GDM1 (cell line): ENCODE measurements around the gene FOXD1.

ENCODE experiments used
- DNase-seq: peaks from one replicate; lab custom pipeline; 2025; lab: John Stamatoyannopoulos, UW

FOXD1 gene

DNA sequence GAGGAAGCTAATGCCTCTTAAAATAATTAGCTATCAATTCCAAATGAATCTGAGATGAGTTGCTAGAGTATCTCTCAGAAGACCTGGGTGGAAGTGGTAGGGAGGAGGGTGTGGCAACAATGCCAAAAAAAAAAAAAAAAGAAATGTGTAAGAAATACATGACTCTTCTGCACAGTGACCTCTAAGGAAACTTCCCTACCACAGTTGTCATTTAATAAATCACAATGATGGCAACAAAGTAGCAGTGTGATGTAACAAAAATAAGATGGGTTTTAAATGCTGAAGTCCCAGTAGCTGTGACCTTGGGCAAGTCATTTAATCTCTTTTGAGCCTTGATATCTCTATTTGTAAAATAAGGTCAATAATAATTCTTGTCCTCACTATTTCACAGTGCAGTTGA is 7.2 kb downstream of the FOXD1 start:
- DNase-seq, result no peak

DNA sequence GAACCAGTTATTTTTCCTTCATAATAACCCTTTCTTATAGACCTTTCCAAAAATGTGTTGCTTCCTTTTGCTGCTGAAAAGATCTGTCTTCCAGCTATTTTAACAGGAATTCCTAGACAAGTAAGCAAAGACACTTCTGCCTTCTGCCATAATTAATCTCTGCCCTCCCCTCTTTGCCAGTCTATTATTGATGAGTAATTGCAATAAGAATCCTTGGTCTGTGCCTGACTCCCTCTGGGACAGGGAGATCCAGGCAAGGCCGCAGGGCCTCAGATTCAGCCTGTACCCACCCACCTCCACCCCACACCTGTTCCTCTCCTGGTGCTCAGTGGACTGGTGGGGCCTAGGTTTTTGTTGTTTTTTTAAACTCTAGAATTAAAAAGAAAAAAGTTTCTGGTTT is 8.3 kb downstream of the FOXD1 start:
- no peak for DNase-seq

DNA sequence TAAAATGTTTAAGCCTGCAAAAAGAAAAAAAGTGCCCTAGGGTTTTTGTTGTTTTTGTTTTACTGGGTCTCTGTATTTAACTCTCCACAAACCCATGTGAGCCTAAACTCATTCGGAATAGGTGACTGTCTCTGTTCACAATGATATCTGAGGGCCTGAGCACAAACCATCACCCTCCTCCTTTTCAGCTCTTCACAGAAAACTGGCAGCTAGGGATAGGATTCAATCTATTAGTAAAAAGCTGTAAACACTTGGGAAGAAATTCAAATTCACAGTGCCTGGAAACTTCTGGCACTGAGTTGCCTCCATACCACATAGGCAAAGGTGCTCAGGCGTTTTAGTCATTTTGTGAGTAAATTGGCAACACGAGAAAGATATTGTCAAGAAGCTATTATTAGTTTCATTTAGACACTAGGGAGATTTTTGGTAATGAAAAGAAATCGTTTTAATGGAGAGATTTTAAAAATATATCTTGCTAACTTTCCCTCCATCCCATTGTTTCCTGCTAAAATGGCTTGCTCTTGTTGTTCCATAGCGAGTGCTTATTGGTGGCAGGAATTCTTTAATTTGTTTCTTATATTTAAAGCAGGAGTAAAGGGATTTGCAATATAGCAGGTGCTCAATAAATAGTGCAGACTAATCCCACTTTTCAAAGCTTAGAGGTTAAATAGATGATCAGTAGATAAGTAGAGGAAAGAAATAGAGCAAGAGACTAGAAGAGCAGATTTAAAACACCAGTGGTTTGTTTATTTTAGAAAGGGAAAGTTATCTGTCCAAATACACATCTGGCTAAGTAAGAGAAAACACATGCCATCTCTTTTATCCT is 9.7 kb downstream of the FOXD1 start:
- no peak for DNase-seq

DNA sequence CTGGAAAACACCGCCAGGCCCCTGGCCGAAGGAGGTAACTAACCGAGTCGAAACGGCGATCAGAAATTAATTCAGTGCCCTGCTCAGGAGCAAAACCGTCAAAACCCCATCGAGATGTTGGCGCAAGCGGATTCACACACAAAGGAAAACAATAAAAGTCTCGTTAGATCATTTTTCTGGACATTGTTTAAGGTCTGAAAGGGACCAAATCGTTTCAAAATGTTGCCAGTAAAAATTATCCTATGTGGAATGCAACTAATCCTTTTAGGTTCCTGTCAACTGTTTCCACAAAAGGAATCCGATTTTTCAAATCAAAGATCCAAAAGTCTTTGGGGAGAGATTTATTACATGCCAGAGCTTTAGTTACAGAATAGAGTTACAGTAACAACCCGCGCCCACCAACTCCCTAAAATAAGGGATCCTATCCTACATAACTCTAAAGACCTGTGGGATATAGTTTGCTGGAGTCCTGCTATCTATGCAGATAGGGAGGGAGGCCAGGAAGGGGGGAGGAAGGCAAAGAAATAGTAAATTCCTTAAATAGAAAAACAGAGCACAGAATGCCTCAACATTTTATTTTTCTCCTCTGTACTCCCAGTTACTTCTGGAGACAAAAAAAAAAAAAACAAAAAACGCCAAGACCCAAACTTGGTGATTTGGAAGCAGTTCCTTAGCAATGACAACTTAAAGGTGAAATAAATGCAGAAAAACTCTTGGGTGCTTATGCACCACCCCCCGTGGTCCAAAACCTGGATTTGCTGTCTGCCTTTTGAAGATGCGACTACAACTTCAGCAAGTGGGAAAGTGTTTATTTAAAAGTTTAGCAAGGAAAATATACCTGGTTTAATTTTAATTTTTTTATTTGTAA is 10.6 kb downstream of the FOXD1 start:
- no peak for DNase-seq

DNA sequence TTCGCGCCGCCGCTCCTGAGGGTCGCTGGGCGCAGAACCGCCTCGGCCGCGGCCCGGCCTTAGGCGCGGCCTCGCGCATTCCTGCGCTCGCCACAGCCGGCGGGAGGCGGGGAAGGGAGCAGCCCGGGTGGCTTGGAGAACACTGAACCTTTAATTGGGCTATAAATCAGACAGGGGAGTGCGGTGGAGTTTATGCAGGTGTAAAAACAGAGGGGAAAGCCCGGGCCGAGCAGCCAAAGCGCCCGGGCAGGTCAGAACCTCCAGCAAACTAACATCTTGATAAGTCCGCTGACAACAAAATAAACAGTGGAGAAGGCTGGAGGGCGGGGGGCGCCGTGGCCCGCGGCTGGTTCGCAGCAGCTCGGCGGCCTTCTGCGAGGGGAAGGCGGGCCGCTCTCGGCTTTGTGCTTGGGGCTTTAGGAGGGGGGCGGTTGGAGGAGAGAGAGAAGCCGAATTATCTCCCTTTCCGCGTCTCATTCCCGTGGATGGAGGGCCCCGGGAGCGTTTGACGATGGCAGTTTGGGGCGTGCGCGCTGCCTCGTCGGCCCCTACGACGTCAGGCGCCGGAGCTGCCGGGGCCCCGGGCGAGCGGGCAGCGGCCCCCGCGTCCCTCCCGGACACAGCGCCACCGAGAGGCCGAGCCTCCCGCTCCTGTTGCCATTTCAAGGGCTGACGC is 11.3 kb downstream of the FOXD1 start:
- DNase-seq, result no peak

DNA sequence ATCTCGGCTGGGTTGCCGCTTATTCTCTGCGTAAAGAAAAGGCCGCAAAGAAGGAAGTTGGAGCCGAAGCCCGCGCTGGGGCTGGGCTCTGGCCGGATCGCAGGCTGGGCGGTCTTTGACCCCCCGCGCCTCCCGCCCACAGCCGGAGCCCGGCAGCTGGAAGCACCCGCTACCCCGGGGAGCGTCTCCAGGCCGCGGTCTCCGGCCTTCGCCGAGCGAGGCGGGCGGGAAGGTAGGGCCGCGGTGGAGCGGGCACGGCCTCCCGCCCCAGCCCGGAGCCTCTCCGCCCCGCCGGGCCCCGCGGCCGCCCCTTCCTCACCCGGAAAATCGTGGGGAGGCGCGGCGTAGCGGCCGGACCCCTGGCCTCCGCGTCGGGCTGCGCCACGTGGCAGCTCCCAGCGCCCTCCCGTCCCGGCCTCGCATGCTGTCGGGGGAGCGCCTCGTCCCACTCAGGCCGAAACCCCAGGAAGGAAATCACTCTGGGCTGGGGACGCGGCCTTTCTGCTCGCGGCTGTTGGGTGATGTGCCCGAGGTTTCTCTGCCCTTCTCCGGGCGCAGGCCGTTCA is 12.0 kb downstream of the FOXD1 start:
- no peak for DNase-seq

DNA sequence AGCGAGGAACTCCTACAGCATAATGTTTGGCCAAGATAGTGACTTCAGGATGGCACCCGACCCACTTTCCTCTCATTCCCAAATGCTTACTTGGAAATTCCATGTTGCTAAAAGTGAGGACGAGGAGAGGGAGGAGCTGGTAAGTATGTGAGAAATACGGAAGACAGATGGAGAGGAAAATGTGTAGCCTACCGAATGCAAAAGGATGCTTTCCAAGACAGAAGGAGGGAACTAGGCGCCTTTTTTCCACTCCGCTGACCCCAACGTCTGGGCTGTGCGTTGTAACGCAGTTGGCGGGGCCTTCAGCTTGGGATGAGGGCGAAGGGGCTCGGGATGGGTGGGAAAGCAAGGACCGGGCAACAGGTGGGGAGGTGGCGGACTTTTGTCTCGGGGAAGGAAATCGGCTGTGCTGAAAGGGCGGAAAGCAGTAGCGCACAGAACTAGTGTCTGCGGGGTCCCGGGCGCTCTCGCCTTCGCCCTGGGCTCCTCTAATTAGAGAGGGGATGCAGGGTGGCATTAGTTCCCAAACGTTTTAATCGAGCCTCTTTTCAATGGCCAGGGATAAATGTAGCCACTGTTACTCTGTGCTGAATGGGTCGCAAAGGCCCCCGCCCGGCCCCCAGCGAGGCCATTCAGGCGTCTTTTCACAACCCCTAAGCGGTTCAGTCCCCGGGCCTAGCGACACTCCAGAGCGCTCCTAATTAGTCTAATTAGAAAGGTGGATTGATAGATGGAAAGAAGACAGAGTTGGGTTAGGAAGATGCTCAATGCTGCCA is 12.6 kb downstream of the FOXD1 start:
- no peak for DNase-seq

DNA sequence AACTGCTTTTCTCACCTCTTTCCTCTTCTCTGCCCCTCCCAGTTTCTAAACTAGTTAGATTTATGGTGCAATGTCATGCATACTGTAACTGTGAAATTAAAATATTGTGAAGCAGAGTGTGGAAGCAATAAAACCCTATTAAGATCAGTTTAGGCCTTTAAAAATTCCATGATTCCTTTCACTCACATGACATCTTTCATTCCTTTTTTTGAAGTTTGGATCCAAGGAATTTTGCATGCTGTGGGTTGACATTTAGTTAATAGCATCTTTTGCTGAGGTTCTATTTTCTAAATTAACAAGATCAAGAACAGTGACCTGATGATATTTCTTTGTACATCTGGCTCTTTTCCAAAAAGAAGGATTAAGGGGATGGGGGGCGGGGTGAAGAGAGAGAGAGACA is 13.7 kb downstream of the FOXD1 start:
- no peak for DNase-seq

DNA sequence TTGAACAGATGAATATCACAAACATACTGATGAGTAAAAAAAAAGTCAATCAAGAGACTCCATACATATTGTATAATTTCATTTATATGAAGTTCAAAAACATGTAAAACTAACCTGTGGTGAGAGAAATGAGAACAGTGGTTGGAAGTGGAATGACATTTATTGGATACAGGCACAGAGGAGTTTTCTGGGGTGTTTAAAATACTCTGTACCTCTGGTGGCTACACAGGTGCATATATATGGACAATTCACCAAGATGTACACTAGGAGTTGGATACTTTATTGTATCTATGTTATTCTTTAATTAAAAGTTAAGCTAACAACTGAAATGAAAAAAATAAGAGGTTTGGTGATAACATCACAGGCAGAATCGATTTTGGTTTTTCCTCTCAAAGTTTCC is 14.1 kb downstream of the FOXD1 start:
- DNase-seq, result no peak

DNA sequence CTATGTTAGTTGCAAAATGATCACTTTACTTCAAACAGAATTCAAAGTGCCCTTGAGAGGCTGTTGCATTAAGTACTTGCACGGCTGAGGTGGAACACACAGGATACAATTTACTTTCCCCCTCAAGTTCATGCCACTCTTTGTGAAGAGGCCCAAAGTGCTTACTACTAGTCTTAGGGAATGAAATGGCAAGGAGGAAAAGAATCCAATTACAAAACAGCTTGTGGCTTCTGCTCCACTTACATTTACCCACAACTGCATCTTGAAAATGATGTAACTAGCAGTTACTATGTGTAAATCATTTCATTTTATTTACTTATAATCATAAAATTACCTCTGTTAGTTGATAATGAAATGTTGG is 14.6 kb downstream of the FOXD1 start:
- DNase-seq, result no peak

DNA sequence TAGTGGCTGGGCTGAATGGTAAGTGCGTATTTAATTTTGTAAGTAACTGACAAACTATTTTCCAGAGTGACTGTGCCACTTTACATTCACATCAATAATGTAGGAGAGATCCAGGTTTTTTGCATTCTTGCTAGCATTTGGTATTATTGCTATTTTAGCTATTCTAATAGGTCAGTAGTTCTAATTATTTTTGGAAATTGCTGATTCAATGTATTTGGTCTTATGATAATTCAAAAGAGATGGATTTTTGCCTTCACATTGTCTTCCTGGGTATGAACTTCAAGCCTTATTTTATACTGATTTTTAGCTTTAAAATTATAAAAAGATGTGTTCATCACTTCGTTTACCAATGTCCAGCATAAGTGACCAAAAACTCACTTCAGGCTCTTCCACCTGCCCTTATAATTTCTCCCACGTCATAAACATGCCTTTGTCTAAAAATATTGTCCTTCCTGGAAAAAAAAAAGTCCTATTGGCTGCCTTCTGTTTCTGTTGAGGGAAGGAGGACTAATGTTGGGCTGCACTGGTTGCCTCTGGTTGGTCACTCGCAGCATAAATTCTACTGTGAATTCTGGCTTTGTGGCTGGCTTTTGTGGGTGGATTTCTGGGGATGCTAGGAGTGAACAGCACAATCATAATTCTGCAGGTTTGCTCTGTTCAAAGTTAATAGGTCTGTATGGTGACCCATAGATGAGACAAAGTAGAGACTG is 15.2 kb downstream of the FOXD1 start:
- DNase-seq, result no peak

DNA sequence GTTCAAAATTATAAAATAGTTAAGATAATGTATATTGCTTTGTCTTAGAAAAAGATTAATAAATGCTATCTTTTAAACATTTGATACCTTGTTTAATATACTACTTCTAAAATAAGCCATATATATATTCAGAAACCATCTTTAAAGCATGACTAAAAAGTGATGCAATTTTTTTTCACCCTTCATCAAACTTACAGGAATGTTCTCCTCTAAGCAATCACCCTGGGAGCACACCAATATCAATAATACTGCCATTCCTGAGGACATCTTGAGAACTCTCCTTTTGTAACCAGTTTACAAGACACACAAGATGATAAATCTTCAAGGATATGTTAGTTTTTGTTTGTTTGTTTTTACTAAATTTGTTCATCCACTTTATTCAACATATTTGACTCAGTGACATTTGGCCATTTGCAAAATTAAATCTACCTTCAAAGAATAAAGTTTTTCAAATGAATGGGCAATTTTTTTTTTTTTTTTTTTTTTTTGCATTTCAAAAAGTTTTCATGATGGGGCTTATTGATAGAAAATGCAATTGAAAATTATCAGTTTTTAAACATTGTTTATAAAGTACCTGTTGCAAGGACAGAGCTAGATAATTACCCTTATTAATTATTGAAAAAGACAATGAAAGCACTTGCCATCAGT is 17.2 kb downstream of the FOXD1 start:
- no peak for DNase-seq

DNA sequence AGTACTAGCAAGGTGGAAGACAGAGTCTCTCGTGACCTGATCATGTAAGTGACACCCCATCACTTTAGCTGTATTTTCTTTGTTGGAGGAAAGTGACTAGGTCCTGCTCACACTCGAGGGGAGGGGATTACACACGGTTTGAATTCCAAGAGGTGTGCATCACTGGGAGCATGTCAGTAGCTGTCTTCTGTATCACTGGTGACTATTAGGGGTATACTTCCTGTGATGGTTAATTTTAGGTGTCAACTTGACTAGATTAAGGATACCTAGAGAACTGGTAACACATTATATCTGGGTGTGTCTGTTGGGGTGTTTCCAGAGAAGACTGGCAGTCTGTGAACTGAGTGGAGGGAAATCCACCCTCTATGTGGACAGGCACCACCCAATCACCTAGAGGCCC is 22.5 kb downstream of the FOXD1 start:
- DNase-seq, result no peak

DNA sequence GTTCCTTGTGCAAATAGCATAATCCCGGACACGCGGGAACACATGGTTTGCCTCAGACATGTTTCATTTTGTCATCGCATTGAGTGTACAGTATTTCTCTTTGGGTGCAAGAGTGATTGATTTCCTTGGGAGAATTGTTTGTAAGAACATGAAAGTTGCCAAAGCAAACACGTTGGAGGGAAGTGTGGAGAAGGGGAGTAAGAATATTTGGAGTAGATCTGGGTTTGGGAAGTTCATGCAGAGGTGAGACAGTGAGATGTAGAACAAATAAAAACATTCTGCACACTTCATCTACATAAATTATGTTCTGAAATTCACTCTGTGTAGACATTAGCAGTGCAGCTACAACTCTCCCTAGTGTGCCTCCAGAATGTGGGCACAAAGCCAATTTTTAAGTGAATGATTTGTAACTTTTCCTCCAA is 24.0 kb downstream of the FOXD1 start:
- no peak for DNase-seq

DNA sequence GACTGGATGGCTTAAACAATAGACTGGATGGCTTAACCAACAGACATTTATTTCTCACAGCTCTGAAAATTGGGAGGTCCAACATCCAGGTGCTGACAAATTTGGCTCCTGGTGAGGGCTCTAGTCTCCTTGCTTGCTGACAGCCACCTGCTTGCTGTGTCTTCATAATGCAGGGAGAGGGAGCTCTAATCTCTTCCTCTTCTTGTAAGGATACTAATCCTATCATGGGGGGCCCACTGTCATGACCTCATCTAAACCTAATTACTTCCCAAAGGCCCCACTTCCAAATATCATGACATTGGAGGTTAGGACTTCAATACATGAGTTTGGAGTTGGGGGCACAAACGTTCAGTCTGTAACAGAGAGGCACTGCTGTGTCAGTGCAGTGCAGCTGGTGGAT is 26.4 kb downstream of the FOXD1 start:
- DNase-seq, result no peak

DNA sequence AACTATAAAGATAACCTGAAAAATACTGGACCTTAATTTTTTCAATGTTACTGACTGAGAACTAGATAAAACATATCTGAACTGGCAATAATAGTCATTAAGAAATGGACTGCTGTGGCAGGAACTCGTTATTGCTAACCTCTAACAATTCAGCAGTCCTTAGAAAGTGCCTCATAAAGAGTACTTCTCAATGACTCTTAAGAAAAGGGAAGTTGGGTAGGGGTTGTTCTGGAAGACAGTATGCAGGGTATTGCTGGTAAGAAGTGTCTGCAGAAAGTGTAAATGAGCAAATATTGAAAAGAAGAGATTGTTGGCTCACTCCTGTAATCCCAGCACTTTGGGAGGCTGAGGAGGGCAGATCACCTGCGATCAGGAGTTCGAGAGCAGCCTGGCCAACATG is 27.9 kb downstream of the FOXD1 start:
- DNase-seq, result no peak

DNA sequence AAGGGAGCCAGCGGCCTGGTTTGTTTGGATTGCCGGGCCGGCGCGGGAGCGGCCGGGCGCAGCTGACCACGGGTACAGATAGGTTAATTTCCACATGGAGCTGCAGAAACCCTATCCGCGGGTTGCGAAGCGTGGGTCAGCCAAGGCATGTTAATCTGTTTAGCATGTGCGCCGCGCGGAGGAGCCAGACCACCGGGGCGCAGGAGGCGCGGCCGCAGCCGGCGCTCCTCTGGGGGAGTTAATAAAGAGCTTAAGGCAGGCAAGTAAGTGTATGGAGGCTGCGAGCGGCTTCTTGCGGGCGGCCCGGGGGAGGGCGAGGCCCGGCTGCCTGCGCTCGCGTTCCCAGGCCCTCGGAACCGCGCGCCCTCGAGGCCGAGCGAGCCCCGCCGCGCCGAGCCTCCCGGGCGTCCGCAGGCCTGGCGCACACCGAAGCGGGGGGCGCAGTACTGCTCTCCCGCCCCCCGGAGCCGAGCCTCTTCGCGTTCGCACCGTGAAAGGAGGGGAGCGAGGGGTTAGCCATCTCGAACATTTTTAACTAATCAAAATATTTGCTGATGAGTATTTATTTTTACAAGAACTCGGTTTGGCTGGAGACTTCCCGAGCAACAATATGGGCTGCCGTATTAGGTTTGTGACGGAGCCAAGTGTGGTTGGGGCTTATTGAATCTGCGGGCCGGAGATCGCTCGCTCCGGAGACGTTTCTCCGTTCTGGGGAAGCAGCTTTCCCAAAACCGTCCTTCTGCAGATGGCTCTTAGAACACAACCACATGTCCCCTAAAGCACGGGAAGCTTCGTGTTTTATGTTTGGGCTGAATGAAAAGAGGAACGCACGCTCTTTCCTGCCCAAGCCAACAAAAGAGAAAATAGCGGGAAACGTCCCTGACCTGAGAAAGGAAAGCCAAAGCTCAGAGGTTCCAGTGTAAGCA is 28.8 kb downstream of the FOXD1 start:
- DNase-seq, result no peak

DNA sequence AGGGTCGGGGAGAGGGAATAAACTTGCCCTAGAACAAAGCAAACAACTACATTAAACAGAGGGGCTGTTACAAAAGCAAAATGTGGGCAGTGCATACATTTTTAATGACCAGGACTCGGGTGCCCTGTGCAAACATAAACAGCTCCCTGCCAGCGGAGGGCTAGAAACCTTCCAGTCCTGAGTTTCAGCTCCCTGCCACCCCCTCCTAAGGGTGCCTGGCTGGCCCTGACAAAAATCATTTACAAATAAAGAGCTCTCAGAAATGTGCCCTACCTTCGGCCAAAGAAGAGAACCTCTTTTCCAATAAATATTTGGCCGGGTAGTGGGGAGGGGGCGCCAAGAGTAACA is 29.5 kb downstream of the FOXD1 start:
- no peak for DNase-seq

DNA sequence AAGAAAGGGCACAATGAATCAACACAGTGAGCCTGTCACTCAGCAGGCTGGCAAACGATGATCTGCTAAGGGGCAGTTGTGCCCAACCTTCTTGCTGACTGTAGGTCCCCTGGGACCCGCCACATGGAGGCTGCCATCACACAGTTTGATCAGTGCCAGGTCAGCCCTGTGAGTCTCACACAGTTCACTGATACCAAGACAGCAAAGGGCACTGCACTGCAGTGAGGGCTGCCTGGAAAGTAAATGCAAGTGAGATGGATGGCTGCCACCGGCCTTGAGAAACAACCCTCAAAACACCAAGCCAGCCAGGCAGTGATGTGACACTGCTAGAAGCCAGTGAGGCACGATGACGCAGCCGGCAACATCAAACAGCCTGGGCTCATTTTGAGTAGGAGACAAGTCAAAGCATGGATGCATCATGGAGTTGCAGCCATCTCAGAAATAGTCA is 30.3 kb downstream of the FOXD1 start:
- no peak for DNase-seq
